AG10803 (cell line): ENCODE measurements around the gene MTCH1.
A peak's percentile ranks its signal among the peaks of the same experiment; 100 is the strongest.

Source experiments
- DNase-seq: peaks from one replicate; pipeline ENCODE4 v3.0.0; 2010; ENCODE audit warnings: low read depth
- H3K4me3 ChIP-seq: 2 replicates; pipeline ENCODE4 v1.5.1; 2011; ENCODE audit warnings: mild to moderate bottlenecking, low read length, control low read depth
- TF ChIP-seq, protein P1 (sequence below): conservative IDR thresholded peaks from 2 replicates; pipeline ENCODE4 v1.5.1; 2011; ENCODE audit warnings: mild to moderate bottlenecking, low read length, control low read depth, inconsistent platforms

The MTCH1 gene

DNA sequence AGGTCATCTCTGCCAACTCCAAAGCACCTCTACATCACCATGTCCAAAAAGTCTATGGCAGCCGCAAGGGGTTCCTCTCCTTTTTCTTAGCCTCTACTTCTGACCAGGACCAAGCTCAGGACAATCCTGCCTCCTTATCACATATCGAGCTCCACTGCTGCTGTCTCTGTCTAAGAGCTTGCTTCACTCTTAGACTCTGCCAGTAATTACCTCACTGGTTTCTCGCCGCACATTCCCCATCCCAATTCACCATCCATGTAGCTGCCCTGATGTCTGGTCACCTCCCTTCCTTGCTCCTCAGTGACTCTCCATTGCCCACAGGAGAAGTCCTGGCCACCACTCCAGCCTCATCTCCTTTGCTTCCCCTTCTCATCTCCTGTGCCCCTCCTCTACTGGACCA, 55.5 kb downstream of the MTCH1 start:
- DNase-seq: peak; percentile 40
- H3K4me3 ChIP-seq: no peak overlapping the region
- TF ChIP-seq, protein P1, sequence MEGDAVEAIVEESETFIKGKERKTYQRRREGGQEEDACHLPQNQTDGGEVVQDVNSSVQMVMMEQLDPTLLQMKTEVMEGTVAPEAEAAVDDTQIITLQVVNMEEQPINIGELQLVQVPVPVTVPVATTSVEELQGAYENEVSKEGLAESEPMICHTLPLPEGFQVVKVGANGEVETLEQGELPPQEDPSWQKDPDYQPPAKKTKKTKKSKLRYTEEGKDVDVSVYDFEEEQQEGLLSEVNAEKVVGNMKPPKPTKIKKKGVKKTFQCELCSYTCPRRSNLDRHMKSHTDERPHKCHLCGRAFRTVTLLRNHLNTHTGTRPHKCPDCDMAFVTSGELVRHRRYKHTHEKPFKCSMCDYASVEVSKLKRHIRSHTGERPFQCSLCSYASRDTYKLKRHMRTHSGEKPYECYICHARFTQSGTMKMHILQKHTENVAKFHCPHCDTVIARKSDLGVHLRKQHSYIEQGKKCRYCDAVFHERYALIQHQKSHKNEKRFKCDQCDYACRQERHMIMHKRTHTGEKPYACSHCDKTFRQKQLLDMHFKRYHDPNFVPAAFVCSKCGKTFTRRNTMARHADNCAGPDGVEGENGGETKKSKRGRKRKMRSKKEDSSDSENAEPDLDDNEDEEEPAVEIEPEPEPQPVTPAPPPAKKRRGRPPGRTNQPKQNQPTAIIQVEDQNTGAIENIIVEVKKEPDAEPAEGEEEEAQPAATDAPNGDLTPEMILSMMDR: no peak

DNA sequence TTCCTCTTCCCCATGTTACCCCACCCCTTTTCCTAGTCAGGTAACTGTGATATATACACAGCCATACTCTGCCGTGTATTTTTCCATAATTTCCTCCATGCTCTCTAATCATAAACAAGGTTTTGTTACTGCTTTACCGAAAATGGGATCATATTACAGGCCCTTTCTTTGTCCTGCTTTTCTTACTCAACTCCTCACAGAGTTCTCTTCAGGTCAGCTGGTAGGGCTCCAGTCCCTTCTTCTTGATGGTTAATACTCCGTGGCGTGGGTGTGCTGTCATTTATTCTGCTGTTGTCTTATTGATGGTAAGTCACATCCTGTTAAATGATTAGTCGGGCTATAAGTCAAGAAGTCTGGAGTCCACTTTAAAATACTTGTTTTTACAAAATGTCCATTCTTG, 56.4 kb downstream of the MTCH1 start:
- H3K4me3 ChIP-seq: no peak overlapping the region
- DNase-seq: peak; percentile 58
- TF ChIP-seq, protein P1: no peak

DNA sequence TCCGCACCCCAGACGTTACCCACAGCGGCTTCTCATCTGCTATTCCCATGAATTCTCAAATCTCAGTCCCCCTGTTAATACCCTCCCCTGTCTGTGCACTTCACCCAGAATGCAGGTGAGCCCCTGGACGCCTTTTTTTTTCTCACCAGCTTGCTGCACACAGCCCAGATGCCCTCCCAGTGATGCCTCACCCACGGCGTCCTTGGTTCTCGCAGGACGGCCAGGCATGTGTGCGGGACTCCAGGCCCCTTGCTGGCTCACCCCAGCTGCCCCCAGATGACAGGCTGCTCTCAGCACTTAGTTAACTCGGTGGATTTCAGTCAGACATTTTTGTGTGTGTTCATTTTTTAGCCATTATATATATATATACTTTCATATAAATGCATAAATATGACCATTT, 56.8 kb downstream of the MTCH1 start:
- no peak overlapping the region for H3K4me3 ChIP-seq
- TF ChIP-seq, protein P1: no peak
- no peak for DNase-seq

DNA sequence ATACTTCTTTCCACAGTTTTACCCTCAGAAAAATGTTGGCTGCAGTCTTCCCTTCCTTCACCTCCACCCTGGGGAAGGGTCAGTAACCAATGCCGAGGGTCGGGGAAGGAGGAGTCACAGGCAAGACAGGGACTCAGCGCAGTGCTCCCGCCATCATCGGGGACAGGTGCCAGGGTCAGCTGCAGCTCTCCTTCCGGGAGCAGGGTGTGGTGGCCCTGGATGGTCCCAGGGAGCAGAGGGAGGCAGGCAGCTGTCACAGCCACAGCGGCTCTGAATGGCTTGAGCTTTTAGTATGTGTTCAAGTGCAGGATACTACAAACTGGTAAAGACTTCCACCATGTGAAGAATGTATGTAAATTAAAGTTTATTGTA, 57.5 kb downstream of the MTCH1 start:
- H3K4me3 ChIP-seq: no peak overlapping the region
- TF ChIP-seq, protein P1: no peak
- no peak for DNase-seq

DNA sequence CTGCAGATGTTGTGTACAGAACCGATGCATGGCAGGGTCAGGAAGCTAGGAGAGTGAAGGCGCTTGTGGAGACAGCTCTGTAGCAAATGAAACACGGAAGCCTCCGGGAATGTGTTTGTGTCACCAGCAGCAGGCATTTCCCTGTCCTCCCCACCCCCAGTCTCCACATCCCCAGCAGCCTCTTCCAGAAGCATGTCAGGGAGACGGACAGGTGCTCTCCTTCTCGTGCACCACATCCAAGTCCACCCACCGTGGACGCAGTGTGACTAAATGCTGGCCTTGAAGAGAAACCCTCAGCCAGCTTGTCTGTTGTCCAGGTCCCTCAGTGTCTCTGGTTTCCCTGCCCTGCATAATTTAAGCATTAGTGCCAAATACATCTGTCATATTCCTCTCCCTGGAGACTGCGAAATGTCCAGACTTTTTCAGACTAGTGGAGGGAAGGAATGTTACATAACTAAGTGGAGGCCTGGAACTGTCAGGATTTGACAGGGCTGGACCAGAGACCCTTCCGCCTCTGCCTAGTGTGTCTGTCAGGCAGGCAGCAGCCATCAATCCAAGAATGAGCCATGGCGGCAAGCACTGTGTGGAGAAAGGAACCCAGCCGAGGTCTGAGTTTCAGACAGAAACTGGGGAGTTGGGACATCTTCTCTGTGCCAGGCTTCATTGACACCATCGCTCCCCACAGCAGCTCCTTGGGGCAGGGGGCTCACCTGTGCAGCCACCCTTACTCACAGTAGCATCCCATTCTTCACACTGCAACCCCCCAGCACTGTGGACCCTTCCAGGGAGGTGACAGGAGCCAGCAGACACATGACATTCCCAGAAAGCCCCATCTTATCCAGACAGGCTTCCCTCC, 58.1 kb downstream of the MTCH1 start:
- TF ChIP-seq, protein P1: no peak
- no peak overlapping the region for H3K4me3 ChIP-seq
- DNase-seq: peak; percentile 69

DNA sequence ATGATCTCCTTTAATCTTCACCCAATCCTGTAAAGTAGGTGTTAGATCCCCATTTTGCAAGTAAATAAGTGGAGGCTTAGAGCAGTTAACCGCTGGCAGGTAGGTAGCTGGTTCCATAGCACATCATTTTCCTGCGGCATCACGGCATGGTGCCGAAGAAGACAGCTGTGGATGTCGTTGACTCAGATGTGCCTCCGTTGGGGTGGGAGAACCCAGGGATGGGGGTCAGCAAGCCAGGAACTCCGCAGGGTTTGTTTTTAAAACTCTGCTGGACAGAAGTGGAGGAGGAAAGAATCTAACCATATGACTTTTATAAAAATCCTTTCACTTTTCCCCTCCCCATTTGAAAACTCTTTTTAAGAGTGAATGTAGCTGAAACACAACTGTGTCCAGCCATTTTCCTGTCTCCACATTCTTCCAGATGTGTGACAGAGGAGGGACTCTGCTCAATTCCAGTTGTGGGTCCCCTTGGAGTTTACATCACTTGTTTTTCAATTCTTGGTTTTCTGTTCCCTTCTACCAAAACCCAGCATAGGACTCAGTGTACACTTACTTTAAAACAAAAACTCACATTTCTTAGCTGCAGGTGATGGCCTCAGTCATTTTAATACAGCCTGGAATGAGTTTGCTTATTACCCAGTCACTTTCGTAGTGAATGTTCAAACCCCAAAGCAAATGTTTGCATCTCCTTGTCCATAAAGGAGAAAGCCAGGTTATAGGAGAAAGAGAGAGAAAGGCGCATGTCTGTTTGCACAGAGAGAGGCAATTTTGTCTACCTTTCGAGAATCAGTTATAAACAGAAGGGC, 59.1 kb downstream of the MTCH1 start:
- no peak overlapping the region for H3K4me3 ChIP-seq
- TF ChIP-seq, protein P1: no peak
- no peak for DNase-seq
